Activated CD4-positive, alpha-beta T cell treated with anti-CD3 and anti-CD28 coated beads, Interleukin-2, Interleukin-4, amounts not matched to agents 100 ng/mL and 50 ng/mL, durations not matched to agents 16 hours and 8 hours (primary cell): ENCODE measurements around the gene L3MBTL4.

ENCODE experiments used
- DNase-seq: peaks from one replicate; pipeline ENCODE4 v3.0.0-alpha.2; 2020; ENCODE audit warnings: low spot score

The L3MBTL4 gene

GRCh38 chr18:6024745-6025248, 389.9 kb downstream of the L3MBTL4 start:
- no peak for DNase-seq

- DNase-seq, result no peak
These were observed 391.2 kb downstream of the L3MBTL4 start for GRCh38 chr18:6023551-6023950.

- DNase-seq, result no peak
These were observed 391.9 kb downstream of the L3MBTL4 start for GRCh38 chr18:6022845-6023244.

GRCh38 chr18:6022074-6022444, 392.7 kb downstream of the L3MBTL4 start:
- DNase-seq, result no peak

- DNase-seq, result no peak
These were observed 393.2 kb downstream of the L3MBTL4 start for GRCh38 chr18:6021306-6022073.

- no peak for DNase-seq
These were observed 396.0 kb downstream of the L3MBTL4 start for GRCh38 chr18:6018671-6019070.

- DNase-seq, result no peak
These were observed 397.5 kb downstream of the L3MBTL4 start for GRCh38 chr18:6017171-6017570.

- DNase-seq, result no peak
These were observed 399.3 kb downstream of the L3MBTL4 start for GRCh38 chr18:6015364-6015763.

- DNase-seq, result no peak
These were observed 401.4 kb downstream of the L3MBTL4 start for GRCh38 chr18:6013171-6013810.

- DNase-seq, result no peak
These were observed 403.8 kb downstream of the L3MBTL4 start for GRCh38 chr18:6010921-6011320.

- no peak for DNase-seq
These were observed 404.4 kb downstream of the L3MBTL4 start for GRCh38 chr18:6010284-6010683.

GRCh38 chr18:6009756-6010155, 405.0 kb downstream of the L3MBTL4 start:
- DNase-seq, result no peak

GRCh38 chr18:6004683-6005082, 410.0 kb downstream of the L3MBTL4 start:
- DNase-seq, result peak; percentile 83

- peak; percentile 73 for DNase-seq
These were observed 410.6 kb downstream of the L3MBTL4 start for GRCh38 chr18:6004119-6004518.

- DNase-seq, result no peak
These were observed 412.8 kb downstream of the L3MBTL4 start for GRCh38 chr18:6001867-6002266.

- peak; percentile 23 for DNase-seq
These were observed 415.8 kb downstream of the L3MBTL4 start for GRCh38 chr18:5998907-5999306.

GRCh38 chr18:5998166-5998881, 416.4 kb downstream of the L3MBTL4 start:
- DNase-seq, result no peak

- DNase-seq, result no peak
These were observed 417.4 kb downstream of the L3MBTL4 start for GRCh38 chr18:5997361-5997760.

GRCh38 chr18:5995626-5996025, 419.1 kb downstream of the L3MBTL4 start:
- DNase-seq, result no peak

- no peak for DNase-seq
These were observed 420.8 kb downstream of the L3MBTL4 start for GRCh38 chr18:5993938-5994337.

- no peak for DNase-seq
These were observed 422.3 kb downstream of the L3MBTL4 start for GRCh38 chr18:5992381-5992780.

- no peak for DNase-seq
These were observed 427.5 kb downstream of the L3MBTL4 start for GRCh38 chr18:5987249-5987648.
